ENCODE results near the gene CHRNB1.

Gene CHRNB1

GRCh38 chr17:7438656-7439460 lies 6.0 kb upstream of the CHRNB1 start:
- no peak for DNase-seq (ENCODE audit: low read depth)

- DNase-seq (ENCODE audit: low read depth) = no peak
These were observed 5.3 kb upstream of the CHRNB1 start, which contains the start of gene FGF11 for GRCh38 chr17:7439462-7440112. FGF11 (plus strand) TSS chr17:7439512; CDS start chr17:7439621, 109 bp downstream.

GRCh38 chr17:7440113-7440833 lies 4.6 kb upstream of the CHRNB1 start:
- DNase-seq (ENCODE audit: low read depth) = no peak

GRCh38 chr17:7440834-7441195 lies 4.0 kb upstream of the CHRNB1 start:
- DNase-seq (ENCODE audit: low read depth) = no peak

GRCh38 chr17:7441266-7441665 lies 3.6 kb upstream of the CHRNB1 start:
- no peak for DNase-seq (ENCODE audit: low read depth)

- DNase-seq (ENCODE audit: low read depth) = no peak
These were observed 2.7 kb upstream of the CHRNB1 start for GRCh38 chr17:7442142-7442541.

- no peak for DNase-seq (ENCODE audit: low read depth)
These were observed 1.1 kb upstream of the CHRNB1 start for GRCh38 chr17:7443499-7444485.

- DNase-seq (ENCODE audit: low read depth) = no peak
These were observed 733 bp downstream of the CHRNB1 start for GRCh38 chr17:7445619-7445968.

GRCh38 chr17:7448461-7448860 lies 3.6 kb downstream of the CHRNB1 start:
- DNase-seq (ENCODE audit: low read depth) = no peak

GRCh38 chr17:7459961-7460545 lies 15.2 kb downstream of the CHRNB1 start:
- no peak for DNase-seq (ENCODE audit: low read depth)

- no peak for DNase-seq (ENCODE audit: low read depth)
These were observed 16.2 kb downstream of the CHRNB1 start for GRCh38 chr17:7460850-7461660.

GRCh38 chr17:7462474-7463371 lies 17.9 kb downstream of the CHRNB1 start:
- DNase-seq (ENCODE audit: low read depth) = no peak

- no peak for DNase-seq (ENCODE audit: low read depth)
These were observed 18.5 kb downstream of the CHRNB1 start for GRCh38 chr17:7463372-7463846.

- no peak for DNase-seq (ENCODE audit: low read depth)
These were observed 19.2 kb downstream of the CHRNB1 start for GRCh38 chr17:7464081-7464480.

- DNase-seq (ENCODE audit: low read depth) = no peak
These were observed 20.9 kb downstream of the CHRNB1 start for GRCh38 chr17:7465597-7466275.

GRCh38 chr17:7466318-7466638 lies 21.4 kb downstream of the CHRNB1 start:
- DNase-seq (ENCODE audit: low read depth) = no peak

GRCh38 chr17:7466639-7467341 lies 21.9 kb downstream of the CHRNB1 start:
- DNase-seq (ENCODE audit: low read depth) = no peak

- no peak for DNase-seq (ENCODE audit: low read depth)
These were observed 22.6 kb downstream of the CHRNB1 start for GRCh38 chr17:7467498-7467897.
